ENCODE data around the gene ESRRG.

- TF ChIP-seq POLR2A (IDR thresholded peaks at IDR 0.05) (no peak), CTCF (IDR thresholded peaks at IDR 0.05) (no peak)
These were observed 106.8 kb downstream of the ESRRG start for GRCh38 chr1:216616425-216616824.

Data from thyroid gland (tissue), 4 donors.